ENCODE data around the gene PLS3. TPM values are rescaled to one million over a fixed set of nuclear protein-coding genes. Genes with fewer than 3 reads are reported as not detected.

Gene PLS3
- total RNA-seq, 1 experiment from 2014 or later: 169 TPM

DNA sequence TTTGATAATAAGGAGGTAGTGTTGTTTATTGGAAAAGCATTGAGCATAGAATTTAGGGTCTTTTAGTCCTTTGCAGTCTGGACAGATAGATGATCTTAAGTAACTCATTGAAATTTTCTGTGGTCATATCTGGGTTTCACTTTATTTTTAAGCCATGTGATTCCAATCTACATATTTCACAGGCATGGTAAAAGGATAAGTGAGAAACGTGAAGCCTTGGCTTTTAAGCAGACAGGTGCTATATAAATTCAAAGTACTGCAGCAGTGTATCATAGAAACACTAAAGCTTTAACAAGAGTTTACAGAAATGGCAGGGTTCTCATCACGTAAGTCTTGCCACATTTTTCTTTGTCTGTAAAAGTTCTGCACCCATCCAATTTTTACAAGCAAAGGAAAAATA, 4.9 kb downstream of the PLS3 start:
- no peak for DNase-seq
- no peak for TF ChIP-seq CTCF (IDR thresholded peaks at IDR 0.05; ENCODE audit: unreplicated experiment)
- intact Hi-C loops (cut with micrococcal nuclease; ENCODE audit: unreplicated experiment): loop anchor here (10.0 kb wide), 1 partner anchor 49 kb away; no protein-coding TSS in a partner anchor
- Mint-ChIP-seq H3K4me1 (ENCODE audit: low read depth, unreplicated experiment) (peaks cover 9% of the 10 kb centered on the region), H3K27me3 (ENCODE audit: unreplicated experiment) (no peaks in the 10 kb centered on the region), H3K36me3 (ENCODE audit: insufficient read depth, unreplicated experiment) (peaks cover 35% of the 10 kb centered on the region), H3K9me3 (ENCODE audit: low read depth, unreplicated experiment) (no peaks in the 10 kb centered on the region), H3K27ac (ENCODE audit: unreplicated experiment) (no peak overlapping the region), H3K4me3 (ENCODE audit: low read depth, unreplicated experiment) (no peak overlapping the region)
- no TSS peak for BruUV-seq (replicated peaks)
- CTCF ChIA-PET: no interaction called here

DNA sequence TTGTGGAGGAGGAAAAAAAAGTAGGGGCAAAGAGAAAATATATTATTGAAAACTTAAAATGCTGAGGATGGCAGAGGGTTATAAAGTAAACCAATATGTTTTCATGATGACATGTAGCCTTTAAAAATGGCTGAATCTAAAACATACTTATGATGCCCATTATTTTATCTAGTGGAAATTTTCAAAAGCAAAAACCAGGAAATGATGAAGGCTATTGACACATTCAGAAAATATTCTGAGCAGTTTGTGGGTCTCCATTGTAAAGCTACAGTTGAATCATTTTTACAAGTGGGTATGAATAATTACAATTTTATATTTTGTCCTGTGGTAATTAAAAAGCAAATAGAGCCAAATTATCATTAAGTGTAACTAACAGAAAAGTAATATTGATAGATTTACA, 10.7 kb downstream of the PLS3 start:
- no peaks in the 10 kb centered on the region for H3K4me1 Mint-ChIP-seq (ENCODE audit: low read depth, unreplicated experiment)
- no peak for DNase-seq

DNA sequence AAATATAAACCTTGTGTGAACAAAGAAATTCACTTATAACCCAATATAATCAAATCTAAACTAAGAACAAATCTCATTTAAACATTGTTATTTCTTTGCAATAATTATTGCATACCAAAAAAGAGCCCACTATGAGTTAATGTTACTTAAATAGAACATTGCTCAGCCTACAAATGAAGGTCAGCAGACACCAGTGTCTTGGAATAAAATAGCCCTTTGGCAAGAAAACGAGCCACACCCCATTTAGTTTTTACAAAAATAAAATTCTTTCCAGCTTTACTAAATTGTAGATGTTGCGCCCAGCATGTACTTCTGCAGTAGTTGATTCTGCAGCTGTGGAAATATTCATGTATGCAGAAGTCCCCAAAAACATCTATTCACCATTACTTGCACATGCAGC, 12.2 kb downstream of the PLS3 start:
- CTCF ChIA-PET: no interaction called here
- no peak for DNase-seq
- H3K4me1 Mint-ChIP-seq (ENCODE audit: low read depth, unreplicated experiment): no peaks in the 10 kb centered on the region
- H3K36me3 Mint-ChIP-seq (ENCODE audit: insufficient read depth, unreplicated experiment): peaks cover 29% of the 10 kb centered on the region
- H3K9me3 Mint-ChIP-seq (ENCODE audit: low read depth, unreplicated experiment): no peaks in the 10 kb centered on the region
- H3K27ac Mint-ChIP-seq (ENCODE audit: unreplicated experiment): no peak overlapping the region
- TF ChIP-seq CTCF (IDR thresholded peaks at IDR 0.05; ENCODE audit: unreplicated experiment): no peak
- intact Hi-C loops (cut with micrococcal nuclease; ENCODE audit: unreplicated experiment): no loop called here
- H3K4me3 Mint-ChIP-seq (ENCODE audit: low read depth, unreplicated experiment): no peak overlapping the region
- BruUV-seq (replicated peaks): no TSS peak
- no peaks in the 10 kb centered on the region for H3K27me3 Mint-ChIP-seq (ENCODE audit: unreplicated experiment)

More for the DNA sequence above, 10.7 kb downstream of the PLS3 start:
- Mint-ChIP-seq H3K36me3 (ENCODE audit: insufficient read depth, unreplicated experiment) (peaks cover 23% of the 10 kb centered on the region), H3K9me3 (ENCODE audit: low read depth, unreplicated experiment) (no peaks in the 10 kb centered on the region), H3K27ac (ENCODE audit: unreplicated experiment) (no peak overlapping the region), H3K27me3 (ENCODE audit: unreplicated experiment) (no peaks in the 10 kb centered on the region), H3K4me3 (ENCODE audit: low read depth, unreplicated experiment) (no peak overlapping the region)
- no peak for TF ChIP-seq CTCF (IDR thresholded peaks at IDR 0.05; ENCODE audit: unreplicated experiment)
- CTCF ChIA-PET: no interaction called here
- BruUV-seq (replicated peaks): no TSS peak
- intact Hi-C loops (cut with micrococcal nuclease; ENCODE audit: unreplicated experiment): no loop called here

GRCh38 chrX:115576676-115577075, 15.7 kb downstream of the PLS3 start:
- Mint-ChIP-seq H3K36me3 (ENCODE audit: insufficient read depth, unreplicated experiment) (peaks cover 20% of the 10 kb centered on the region), H3K4me1 (ENCODE audit: low read depth, unreplicated experiment) (peaks cover 10% of the 10 kb centered on the region), H3K27me3 (ENCODE audit: unreplicated experiment) (no peaks in the 10 kb centered on the region), H3K9me3 (ENCODE audit: low read depth, unreplicated experiment) (no peaks in the 10 kb centered on the region), H3K27ac (ENCODE audit: unreplicated experiment) (no peak overlapping the region), H3K4me3 (ENCODE audit: low read depth, unreplicated experiment) (no peak overlapping the region)
- CTCF ChIA-PET: no interaction called here
- intact Hi-C loops (cut with micrococcal nuclease; ENCODE audit: unreplicated experiment): no loop called here
- no TSS peak for BruUV-seq (replicated peaks)
- no peak for TF ChIP-seq CTCF (IDR thresholded peaks at IDR 0.05; ENCODE audit: unreplicated experiment)
- no peak for DNase-seq
